Inferior parietal cortex (tissue), 1 donor: ENCODE measurements around the gene ERRFI1.

Experiments
- DNase-seq: peaks from one replicate; pipeline ENCODE4 v3.0.0-alpha.2; 2016; ENCODE audit errors: extremely low spot score

The ERRFI1 gene

DNA sequence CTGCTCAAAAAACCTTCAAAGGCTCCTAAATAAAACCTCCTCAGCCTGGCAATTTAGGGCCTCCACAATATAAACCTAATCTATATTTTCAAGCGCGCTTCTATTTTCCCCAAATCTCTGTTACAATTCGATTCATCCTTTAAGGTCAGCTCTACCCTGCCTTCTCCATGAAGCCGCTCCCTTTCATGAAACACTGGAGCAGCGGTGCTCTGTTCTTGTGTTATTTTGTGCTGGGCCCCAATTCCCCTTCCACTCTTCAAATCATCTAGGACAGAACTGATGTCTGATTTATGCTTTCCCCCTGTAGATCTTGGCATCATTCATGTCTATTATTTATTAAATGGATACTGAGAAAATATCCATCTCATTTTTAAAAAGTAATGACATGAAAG, 6.9 kb downstream of the ERRFI1 start:
- no peak for DNase-seq

DNA sequence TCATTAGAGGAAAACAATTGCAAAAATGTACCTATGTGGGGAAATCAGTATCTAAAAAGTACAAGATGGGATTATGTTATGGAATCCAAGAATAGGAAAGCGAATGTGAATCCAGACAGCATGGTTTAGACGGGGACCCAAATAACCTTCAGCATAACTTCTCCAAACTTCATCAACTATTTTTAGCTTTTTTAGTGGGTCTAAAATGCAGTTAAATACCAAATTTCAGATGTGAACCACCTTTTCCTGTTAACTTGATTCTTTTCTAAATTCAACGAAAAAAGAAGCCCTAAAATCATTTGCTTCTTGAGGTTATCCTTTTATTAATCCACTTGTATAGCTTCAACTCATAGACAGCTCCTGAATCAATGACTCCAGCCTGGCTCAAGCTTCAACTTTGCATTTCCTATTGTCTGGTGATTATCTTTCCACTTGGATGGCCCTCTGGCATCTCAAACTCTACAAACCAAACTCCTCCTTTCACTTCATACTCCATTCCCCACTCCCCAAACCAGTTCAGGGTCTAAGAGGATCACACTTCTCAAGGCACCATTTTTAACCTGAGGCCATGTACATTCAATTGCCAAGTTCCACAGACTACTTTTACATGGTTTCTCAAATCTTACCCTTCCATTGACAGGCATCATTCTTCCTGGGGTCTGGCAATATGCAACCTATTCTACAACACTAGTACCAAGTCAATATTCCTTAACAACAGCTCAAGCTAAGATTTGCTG, 7.4 kb downstream of the ERRFI1 start:
- DNase-seq = peak; percentile 7

DNA sequence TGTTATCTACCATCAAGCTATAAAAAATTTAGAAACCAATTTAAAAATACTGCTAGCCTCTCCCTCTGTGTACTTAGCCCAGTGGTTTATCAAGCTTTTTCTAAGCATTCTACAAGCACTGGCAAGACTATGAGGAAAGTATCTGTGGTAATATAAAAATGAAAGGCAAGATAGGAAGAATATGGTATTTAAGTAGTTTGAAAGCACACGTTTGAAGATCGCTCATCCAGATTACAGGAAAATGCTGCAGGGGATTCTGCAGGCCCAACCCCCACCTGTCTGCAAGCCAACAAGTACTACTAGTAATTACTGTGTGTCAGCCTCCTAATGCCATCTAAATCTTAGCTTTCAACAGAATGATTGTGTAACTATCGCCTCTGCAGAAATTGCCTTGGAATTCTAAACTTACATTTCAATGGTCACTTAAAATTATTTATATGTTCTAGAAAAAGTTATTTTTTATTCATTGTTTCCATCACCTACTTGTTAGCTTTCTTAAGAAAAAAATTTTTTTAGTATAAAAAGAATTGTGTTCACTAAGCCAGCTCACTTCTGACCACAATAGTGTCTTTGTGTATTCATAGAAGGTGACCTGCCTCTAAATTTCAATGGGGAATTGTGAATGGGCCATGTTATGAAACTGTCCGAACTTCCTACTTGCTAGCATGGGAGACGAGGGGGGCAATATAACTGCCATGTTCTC, 8.5 kb downstream of the ERRFI1 start:
- DNase-seq = peak; percentile 65

DNA sequence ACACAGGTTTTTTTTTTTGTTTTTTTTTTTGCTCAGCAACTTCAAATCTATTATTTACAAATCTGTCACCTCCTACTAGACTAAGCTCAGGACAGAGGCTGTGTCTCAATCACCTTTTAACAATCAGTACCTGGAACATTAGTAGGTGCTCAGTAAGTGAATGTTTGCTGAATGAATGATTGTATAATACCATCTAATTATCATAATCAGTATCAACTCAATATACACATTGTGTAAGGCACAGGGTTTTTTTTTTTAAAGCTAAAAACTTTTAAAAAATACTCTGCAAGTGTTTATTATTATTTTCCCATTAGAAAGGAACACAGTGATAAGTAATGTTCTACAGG, 9.2 kb downstream of the ERRFI1 start:
- DNase-seq = no peak

DNA sequence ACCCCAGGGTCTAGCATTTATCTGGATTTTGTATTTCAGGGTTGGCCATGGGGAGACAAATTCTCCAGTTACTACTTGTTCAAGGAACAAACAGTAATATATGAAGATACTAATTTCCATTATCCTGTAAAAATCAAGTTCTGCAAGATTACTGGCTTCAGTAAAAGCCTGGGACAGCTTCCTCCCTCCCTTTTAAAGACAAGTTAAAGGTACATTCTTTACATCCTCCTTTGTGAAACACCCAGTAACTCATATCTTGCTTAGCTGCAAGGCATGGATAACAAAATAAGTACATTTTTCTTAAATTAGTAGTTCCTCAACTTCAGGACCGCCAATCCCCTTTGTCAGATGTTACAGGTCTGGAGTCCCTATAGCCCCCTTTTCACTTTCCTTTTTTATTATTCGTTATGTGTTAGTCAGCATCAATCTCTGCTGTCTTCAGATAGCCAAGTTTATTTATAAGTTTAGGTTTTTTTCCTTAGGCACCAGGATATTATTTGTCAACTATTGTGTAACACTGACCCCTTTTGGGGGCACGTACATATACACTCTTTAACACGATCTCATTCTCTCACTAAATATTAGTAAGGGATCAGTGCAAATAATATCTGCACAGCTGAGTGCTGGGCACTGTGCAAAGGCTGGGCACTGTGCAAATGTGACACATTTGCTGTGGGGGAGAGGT, 9.8 kb downstream of the ERRFI1 start:
- peak; percentile 4 for DNase-seq

DNA sequence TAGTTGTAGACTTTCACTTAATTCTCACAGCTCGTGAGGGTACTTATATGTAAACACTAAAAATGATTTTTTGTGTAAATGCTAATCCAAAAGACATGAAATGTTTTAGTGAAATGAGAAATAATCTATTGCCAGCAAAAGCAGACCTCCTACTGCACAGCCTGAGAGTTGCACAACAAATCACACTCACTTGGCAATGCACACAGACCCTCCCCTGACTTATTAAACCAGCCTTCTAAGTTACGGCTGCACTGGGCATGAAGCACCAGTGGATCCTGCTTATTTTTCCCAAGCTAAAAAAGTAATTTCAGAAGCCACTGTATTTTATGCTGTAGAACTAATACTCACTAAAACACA, 10.3 kb downstream of the ERRFI1 start:
- peak; percentile 29 for DNase-seq

DNA sequence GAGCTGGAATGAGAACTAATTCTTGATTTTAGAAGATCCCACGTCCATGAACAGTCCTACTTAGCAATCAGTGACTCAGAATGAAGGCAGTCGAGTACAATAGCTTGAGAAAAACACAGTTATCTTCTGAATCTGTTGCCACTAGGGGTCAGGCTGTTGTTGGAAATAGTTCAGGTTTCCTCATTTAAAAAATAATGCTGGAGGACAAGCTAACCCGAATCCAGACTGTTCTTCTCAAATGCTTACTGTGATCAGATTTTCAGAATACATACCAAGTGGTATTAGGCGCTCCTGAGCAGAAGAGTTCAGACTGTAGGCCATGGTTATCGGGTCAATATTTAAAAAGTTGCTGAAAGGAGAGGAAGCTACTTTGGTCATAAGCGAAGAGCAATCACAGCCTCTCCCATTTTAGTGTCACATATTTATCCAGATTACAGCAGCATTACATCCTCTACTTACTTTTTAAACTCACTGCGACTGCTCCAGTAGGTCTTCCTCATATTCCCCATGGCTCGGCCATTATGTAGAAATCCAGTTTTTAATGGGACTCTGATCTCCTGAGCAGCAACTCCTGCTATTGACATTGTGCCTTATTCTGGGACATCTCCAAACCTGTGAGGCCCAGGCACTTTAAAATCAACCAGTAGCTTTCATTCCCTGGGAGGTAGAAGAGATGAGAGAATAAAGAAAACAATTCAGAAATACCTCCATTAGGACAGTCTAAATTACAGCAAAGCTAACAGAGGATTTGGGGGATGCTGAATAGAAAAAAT, 10.9 kb downstream of the ERRFI1 start:
- peak; percentile 94 for DNase-seq

DNA sequence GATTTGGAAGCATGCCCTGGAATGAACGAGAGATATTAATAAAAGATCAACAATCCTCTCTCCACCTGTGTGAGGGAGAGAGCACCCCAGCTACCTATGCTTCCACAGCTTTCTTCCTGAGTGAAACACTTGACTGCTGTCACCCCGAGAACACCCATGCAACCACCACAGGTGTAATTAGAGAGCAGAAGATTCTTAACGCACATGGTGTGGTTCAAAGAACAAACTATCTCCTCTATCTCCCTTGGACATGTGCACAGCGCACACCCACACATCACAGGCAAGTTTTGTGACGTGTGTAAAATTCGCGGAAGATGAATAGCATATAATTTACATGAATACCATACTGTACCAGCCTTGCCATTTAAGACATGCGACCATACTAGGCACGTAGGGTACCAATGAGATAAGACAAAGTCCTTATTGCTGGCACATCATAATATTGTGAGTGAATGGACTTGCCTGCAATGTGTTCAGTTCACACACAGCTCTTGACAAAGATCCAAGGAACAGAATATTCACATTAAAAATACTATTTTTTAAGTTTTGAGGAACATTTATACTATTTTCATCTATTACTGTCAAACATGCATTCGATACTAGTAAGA, 11.6 kb downstream of the ERRFI1 start:
- no peak for DNase-seq

DNA sequence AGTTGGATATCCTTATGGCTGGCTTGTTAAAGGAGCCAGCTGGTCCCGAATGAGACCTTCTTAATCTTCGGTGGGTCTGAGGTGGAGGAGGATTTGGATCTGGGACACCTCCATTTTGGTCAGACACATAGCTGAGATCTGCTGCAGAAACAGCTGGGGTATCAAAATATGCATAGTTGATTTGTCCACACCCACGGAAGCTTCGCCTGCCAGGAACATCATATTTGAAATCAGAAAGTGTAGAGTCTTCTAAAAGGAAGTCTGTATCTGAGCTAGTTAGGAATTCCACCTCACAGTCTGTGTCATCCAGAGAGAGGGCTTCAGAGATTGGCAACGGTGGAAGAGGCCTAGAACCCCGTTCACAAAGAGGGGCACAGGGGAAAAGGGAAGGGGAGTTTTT, 12.3 kb downstream of the ERRFI1 start:
- DNase-seq = peak; percentile 23

DNA sequence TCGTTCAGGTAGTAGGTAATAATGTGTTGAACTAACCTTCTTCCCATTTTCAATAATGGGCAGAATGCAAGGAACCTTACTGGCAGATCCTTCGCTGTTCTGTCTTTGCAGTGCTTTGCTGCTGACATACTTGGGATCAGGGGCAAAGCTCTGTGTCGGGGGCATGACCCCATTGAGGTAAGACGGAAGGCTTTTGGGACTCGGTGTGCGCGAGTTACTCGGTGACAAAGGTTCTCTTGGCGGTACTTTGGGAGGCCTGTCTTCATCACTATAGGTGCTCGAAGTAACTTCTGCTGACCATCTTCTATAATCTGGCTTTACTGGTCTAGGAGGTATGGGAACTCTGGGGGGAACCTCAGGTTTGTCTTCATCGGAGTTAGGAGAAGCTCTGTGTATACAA, 12.7 kb downstream of the ERRFI1 start:
- no peak for DNase-seq

DNA sequence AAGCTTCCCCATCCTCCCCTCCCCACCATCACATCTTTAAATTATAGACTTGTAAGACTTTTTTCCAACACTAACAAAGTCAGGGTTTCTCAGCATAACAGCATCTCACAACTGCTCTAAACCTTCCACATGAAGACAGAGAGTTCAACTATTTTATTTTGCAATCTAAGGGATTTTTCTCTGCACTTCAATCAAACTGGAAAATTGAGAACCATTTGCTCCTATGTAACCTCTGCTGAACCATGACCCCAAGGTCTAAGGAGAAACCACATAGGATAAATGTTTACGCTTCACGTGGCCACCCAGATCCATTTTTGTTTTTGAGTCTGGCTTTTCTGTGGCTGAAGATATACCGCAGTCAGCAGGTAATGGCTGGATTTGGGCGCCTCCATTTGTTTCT, 13.2 kb downstream of the ERRFI1 start:
- DNase-seq = no peak

DNA sequence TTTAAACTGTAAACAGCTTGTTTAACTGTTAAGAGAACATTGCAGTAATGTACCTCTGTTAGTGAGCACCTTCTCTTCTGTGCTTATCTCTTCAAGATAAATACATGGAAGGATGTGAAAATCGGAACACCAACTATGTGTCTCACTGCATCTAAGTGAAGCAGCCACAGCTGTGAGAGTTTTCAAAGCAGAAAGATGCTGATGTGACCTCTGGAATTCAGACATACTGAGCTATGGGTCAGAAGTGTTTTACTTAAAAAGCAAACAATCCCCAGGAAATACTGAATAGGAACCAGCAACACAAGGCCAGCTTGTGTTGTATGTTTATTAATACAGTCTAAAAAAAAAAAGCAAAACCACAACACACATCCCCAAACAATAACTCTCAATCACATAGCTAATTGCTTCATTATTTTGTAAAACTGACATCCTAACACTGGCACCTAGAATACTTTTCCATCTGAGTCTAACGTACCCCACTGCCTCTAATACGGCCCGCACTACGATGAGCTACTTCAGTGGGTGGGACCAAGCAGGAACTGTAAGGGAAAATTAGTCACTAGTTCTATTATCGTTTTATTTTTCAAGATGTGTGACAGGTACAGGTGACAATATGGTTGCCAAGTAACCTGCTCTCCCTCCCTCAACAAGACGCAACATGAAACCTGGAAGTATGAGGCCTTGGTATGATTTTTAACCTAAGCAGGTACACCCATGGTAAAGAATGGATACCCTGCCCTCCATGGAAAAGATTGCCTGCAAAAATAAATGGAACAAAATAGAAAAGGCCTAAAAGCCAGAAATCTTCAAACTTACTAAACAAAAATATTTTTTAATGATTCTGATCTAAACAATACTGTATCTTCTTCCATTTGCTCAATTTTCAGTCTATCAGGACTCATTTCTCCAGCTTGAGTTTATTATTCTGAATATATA, 13.9 kb downstream of the ERRFI1 start:
- no peak for DNase-seq

DNA sequence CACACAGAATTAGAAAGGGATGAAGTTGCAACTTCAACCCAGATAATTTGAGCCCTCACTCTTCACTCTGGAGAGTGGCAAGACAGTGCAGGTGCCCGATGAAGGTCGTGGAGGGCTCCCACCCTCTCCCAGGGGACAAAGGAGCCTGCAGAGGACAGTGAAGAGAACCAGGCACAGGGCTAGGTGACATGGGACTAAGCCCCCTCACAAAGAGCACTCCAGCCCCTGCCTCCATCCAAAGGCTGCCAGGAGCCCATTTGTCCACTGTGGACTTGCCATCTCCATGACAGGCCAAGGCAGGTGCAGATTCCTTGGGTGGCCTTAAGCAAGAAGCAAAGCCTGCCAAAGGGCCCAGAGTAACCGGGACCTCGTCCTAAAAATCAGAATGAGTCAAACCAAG, 15.1 kb downstream of the ERRFI1 start:
- DNase-seq = no peak

DNA sequence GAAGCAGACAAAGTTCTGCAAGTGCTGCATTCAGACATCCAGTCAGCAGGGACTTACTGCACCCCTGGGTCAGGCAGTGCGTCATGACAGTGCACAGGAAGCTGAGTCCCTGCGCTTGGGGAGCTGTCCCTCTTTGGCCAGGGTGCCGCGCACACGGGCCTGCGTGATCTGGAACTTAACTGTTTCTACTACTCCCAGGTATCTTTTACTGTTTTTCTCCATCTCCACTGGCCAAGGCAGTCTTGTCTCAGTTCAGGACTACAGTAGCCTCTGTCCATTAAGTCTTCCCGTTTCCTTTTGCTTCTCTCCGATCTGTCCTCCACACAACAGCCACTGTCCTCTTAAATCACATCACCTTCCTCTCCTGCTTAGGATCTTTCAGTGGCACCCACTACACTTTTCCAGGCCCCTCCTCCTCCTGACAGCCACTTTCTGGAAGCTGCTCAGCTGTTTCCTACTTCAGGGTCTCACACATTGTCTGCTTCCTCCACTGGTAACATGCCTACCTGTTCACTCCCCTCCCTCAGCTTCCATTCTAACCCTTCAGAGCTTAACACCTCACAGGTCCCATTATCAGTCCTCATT, 15.9 kb downstream of the ERRFI1 start:
- no peak for DNase-seq

DNA sequence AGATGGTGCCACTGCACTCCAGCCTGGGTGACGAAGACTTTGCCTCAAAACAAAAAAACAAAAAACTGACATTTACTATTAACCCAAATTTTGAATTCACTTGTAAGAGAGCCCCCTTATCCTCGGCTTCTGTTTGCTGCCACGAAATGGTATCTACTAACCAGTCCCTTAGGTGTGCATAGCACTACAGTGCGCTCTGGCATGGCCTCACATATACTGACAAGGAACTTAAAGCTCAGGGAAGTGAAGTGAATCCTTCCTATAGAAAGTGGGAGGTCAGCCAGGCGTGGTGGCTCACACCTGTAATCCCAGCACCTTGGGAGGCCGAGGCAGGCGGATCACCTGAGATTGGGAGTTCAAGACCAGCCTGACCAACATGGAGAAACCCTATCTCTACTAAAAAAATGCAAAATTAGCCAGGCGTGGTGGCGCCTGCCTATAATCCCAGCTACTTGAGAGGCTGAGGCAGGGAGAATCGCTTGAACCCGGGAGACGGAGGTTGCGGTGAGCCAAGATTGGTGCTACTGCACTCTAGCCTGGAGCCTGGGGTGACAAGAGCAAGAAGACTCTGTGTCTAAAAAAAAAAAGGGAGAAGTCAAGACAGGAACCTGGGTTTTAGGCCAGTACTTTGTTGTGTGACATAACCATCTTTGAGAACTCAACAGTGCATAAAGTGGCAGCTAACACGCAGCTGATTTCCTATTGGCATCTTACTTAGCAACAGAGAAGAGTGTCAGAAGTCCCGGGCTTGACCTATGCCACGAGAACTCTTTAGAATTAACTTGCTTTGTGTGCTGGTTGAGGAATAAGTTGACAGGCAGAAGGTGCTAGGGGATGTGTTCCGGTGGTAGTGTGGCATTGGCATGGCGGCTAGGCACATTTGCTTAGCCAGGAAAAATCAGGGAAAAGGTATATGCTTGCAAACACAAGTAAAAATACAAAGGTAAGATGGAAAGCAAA, 16.8 kb downstream of the ERRFI1 start:
- DNase-seq = no peak

DNA sequence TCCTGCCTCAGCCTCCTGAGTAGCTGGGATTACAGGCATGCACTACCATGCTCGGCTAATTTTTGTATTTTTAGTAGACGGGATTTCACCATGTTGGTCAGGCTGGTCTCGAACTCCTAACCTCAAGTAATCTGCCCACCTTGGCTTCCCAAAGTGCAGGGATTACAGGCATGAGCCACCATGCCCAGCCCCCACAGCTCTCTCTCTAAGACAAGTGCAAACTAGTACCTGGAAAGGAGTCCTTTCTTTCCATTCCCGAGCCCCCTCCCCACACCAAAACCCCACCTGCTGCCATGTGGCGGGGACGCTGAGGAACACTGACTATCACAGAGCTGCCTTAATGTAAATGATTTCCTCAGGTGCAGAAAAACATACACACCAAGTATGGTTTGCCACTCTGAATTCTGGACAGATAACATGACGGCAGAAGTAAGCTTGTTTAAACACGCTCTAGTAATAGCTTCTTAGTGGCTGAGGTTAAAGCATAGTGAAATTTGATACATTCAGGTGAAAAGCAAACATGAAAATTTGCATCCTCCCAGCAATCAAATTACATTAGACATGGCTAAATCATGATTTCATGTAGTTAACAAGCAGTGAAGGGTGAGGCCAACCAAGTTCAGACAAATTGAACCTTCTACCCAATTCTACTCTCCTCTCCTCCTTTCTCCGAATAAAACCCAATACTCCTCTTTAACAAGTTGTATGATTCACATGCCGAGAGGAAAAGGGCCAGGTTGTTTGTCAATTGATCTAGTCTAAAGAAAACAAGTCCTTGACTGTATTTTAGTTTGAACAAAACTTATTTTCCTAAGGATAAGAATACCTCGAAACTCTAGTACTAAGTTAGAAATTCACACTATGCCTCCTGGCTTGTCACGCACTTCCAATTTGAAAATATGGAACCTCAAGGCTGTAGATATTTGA, 19.8 kb downstream of the ERRFI1 start:
- no peak for DNase-seq

DNA sequence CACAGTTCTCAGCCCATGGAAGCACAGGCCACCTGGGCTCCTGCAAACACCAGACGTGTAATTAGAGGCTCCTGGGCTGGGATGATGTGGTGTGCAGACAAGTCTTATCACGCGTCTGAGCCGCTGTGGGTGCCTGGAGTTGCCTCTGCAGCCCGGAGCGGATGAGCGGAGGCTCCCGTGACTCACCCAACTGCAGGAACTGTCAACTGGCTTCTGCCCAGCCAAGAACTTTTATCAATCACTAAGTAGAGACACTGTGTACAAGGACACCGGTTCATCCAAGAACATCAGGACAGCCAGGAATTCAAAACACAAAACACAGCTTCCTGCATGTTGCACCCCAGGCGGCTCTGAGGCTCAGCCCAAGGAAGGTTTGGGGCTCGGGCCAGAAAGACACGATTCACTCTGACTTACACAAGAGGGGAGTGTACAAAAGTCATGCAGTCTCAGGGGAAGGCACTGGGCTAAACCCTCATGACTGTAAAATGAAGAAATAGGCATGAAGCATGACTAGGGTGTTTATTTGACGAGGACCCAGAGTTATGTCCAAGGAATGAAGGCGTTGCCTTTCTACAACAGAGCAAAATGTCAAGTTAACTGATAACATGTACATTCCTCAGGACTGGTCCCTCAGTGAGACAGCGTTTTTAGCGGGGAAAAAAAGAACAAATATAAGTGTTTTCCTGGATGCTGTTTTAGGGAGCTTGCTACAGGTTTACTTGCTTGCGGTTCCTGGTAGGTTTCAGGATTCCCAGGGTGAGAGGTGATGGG, 21.1 kb downstream of the ERRFI1 start:
- peak; percentile 55 for DNase-seq
